ENCODE measurements around the gene CLDN7.

Gene CLDN7

GRCh38 chr17:7262192-7262934 is at the start of gene CLDN7:
CLDN7 (minus strand) TSS chr17:7262478; CDS start chr17:7262043, 435 bp downstream.
- Histone ChIP-seq H3K27ac (ENCODE audit: low read depth, low read length) (peak within 1 kb of the TSS; percentile 99), H3K36me3 (ENCODE audit: control insufficient read depth, insufficient read depth, low read length) (peaks cover 28% of the 10 kb centered on the region), H3K4me3 (ENCODE audit: low read depth, low read length) (peak within 1 kb of the TSS; percentile 92), H3K9me3 (ENCODE audit: control insufficient read depth, insufficient read depth, low read depth, low read length) (no peaks in the 10 kb centered on the region), H3K4me1 (ENCODE audit: control insufficient read depth, insufficient read depth, low read length) (peaks cover 7% of the 10 kb centered on the region), H3K27me3 (ENCODE audit: control insufficient read depth, insufficient read depth, low read length) (peaks cover 29% of the 10 kb centered on the region; the same call in 1 of the 2 replicates), H3K9ac (ENCODE audit: low read length) (peak within 1 kb of the TSS; percentile 91)

GRCh38 chr17:7311110-7311705 is 48.9 kb upstream of the CLDN7 start:
- H3K9me3 ChIP-seq (ENCODE audit: control insufficient read depth, insufficient read depth, low read depth, low read length), result no peaks in the 10 kb centered on the region
- H3K27me3 ChIP-seq (ENCODE audit: control insufficient read depth, insufficient read depth, low read length), result no peaks in the 10 kb centered on the region
- H3K36me3 ChIP-seq (ENCODE audit: control insufficient read depth, insufficient read depth, low read length), result peaks cover 61% of the 10 kb centered on the region
- H3K9ac ChIP-seq (ENCODE audit: low read length), result no peak overlapping the region
- no peak overlapping the region for H3K4me3 ChIP-seq (ENCODE audit: low read depth, low read length)
- H3K4me1 ChIP-seq (ENCODE audit: control insufficient read depth, insufficient read depth, low read length), result peaks cover 18% of the 10 kb centered on the region
- H3K27ac ChIP-seq (ENCODE audit: low read depth, low read length), result no peak overlapping the region

- H3K9me3 ChIP-seq (ENCODE audit: control insufficient read depth, insufficient read depth, low read depth, low read length), result no peaks in the 10 kb centered on the region
- H3K4me1 ChIP-seq (ENCODE audit: control insufficient read depth, insufficient read depth, low read length), result peaks cover 12% of the 10 kb centered on the region
- no peak overlapping the region for H3K27ac ChIP-seq (ENCODE audit: low read depth, low read length)
- peaks cover 55% of the 10 kb centered on the region for H3K36me3 ChIP-seq (ENCODE audit: control insufficient read depth, insufficient read depth, low read length)
- H3K27me3 ChIP-seq (ENCODE audit: control insufficient read depth, insufficient read depth, low read length), result no peaks in the 10 kb centered on the region
- H3K4me3 ChIP-seq (ENCODE audit: low read depth, low read length), result peak overlapping the region; percentile 98; the same call in 1 of the 2 replicates
- no peak overlapping the region for H3K9ac ChIP-seq (ENCODE audit: low read length)
Measured at GRCh38 chr17:7309628-7310027, 47.4 kb upstream of the CLDN7 start.

GRCh38 chr17:7308625-7309433 is 46.6 kb upstream of the CLDN7 start:
- Histone ChIP-seq H3K4me1 (ENCODE audit: control insufficient read depth, insufficient read depth, low read length) (peaks cover 7% of the 10 kb centered on the region; the same call in 1 of the 2 replicates), H3K9ac (ENCODE audit: low read length) (peak overlapping the region; percentile 96), H3K4me3 (ENCODE audit: low read depth, low read length) (peak overlapping the region; percentile 98), H3K9me3 (ENCODE audit: control insufficient read depth, insufficient read depth, low read depth, low read length) (no peaks in the 10 kb centered on the region), H3K27ac (ENCODE audit: low read depth, low read length) (peak overlapping the region; percentile 97), H3K36me3 (ENCODE audit: control insufficient read depth, insufficient read depth, low read length) (peaks cover 51% of the 10 kb centered on the region), H3K27me3 (ENCODE audit: control insufficient read depth, insufficient read depth, low read length) (no peaks in the 10 kb centered on the region)

- peak overlapping the region; percentile 96 for H3K9ac ChIP-seq (ENCODE audit: low read length)
- H3K27ac ChIP-seq (ENCODE audit: low read depth, low read length), result peak overlapping the region; percentile 97
- H3K4me3 ChIP-seq (ENCODE audit: low read depth, low read length), result peak overlapping the region; percentile 98
- H3K27me3 ChIP-seq (ENCODE audit: control insufficient read depth, insufficient read depth, low read length), result no peaks in the 10 kb centered on the region
- H3K9me3 ChIP-seq (ENCODE audit: control insufficient read depth, insufficient read depth, low read depth, low read length), result no peaks in the 10 kb centered on the region
- H3K4me1 ChIP-seq (ENCODE audit: control insufficient read depth, insufficient read depth, low read length), result peaks cover 5% of the 10 kb centered on the region; the same call in 1 of the 2 replicates
- H3K36me3 ChIP-seq (ENCODE audit: control insufficient read depth, insufficient read depth, low read length), result peaks cover 43% of the 10 kb centered on the region
Measured at GRCh38 chr17:7307686-7308624, 45.7 kb upstream of the CLDN7 start.

- Histone ChIP-seq H3K9me3 (ENCODE audit: control insufficient read depth, insufficient read depth, low read depth, low read length) (no peaks in the 10 kb centered on the region), H3K27me3 (ENCODE audit: control insufficient read depth, insufficient read depth, low read length) (no peaks in the 10 kb centered on the region), H3K4me3 (ENCODE audit: low read depth, low read length) (peak within 1 kb of the TSS; percentile 98), H3K36me3 (ENCODE audit: control insufficient read depth, insufficient read depth, low read length) (peaks cover 34% of the 10 kb centered on the region), H3K4me1 (ENCODE audit: control insufficient read depth, insufficient read depth, low read length) (peaks cover 5% of the 10 kb centered on the region; the same call in 1 of the 2 replicates), H3K9ac (ENCODE audit: low read length) (peak within 1 kb of the TSS; percentile 96), H3K27ac (ENCODE audit: low read depth, low read length) (peak within 1 kb of the TSS; percentile 97)
Measured at GRCh38 chr17:7306911-7307685, 44.8 kb upstream of the CLDN7 start, which contains the start of gene EIF5A. EIF5A (plus strand) TSS chr17:7307628; CDS start chr17:7309636, 2,008 bp downstream.

GRCh38 chr17:7304179-7304578 is 41.9 kb upstream of the CLDN7 start:
- Histone ChIP-seq H3K36me3 (ENCODE audit: control insufficient read depth, insufficient read depth, low read length) (peaks cover 6% of the 10 kb centered on the region), H3K9me3 (ENCODE audit: control insufficient read depth, insufficient read depth, low read depth, low read length) (no peaks in the 10 kb centered on the region), H3K4me3 (ENCODE audit: low read depth, low read length) (no peak overlapping the region), H3K4me1 (ENCODE audit: control insufficient read depth, insufficient read depth, low read length) (peaks cover 2% of the 10 kb centered on the region; the same call in 1 of the 2 replicates), H3K27ac (ENCODE audit: low read depth, low read length) (no peak overlapping the region), H3K9ac (ENCODE audit: low read length) (no peak overlapping the region), H3K27me3 (ENCODE audit: control insufficient read depth, insufficient read depth, low read length) (0 out of 2 replicates have a peak, but pooled peaks cover 4% of the 10 kb centered on the region)

GRCh38 chr17:7296189-7296861 is 34.0 kb upstream of the CLDN7 start:
- Histone ChIP-seq H3K4me1 (ENCODE audit: control insufficient read depth, insufficient read depth, low read length) (peaks cover 18% of the 10 kb centered on the region), H3K36me3 (ENCODE audit: control insufficient read depth, insufficient read depth, low read length) (no peaks in the 10 kb centered on the region), H3K9ac (ENCODE audit: low read length) (no peak overlapping the region), H3K9me3 (ENCODE audit: control insufficient read depth, insufficient read depth, low read depth, low read length) (no peaks in the 10 kb centered on the region), H3K4me3 (ENCODE audit: low read depth, low read length) (peak overlapping the region; percentile 15), H3K27ac (ENCODE audit: low read depth, low read length) (no peak overlapping the region), H3K27me3 (ENCODE audit: control insufficient read depth, insufficient read depth, low read length) (peaks cover 29% of the 10 kb centered on the region)
